CD4-positive, alpha-beta memory T cell (primary cell): ENCODE measurements around the gene TTYH2. TPM values are rescaled to one million over a fixed set of nuclear protein-coding genes. Genes with fewer than 3 reads are reported as not detected.

Experiments used
- CTCF ChIA-PET: fragments of 350-600 bp; sonication (Branson Sonifier 250); formaldehyde crosslinking; loops from one replicate; lab custom pipeline; 2021; ENCODE audit warnings: inconsistent platforms; ENCODE audit not compliant: partially characterized antibody; lab: Charles Lee
- POLR2A ChIA-PET: fragments of 350-600 bp; sonication (Branson Sonifier 250); formaldehyde crosslinking; loops from one replicate; lab custom pipeline; 2021; ENCODE audit not compliant: partially characterized antibody; lab: Charles Lee
- DNase-seq, 5 donors: peaks; one replicate each; pipeline versions ENCODE4 v3.0.0 to v3.0.0-alpha.2; 2020 to 2022; ENCODE audit warnings: mixed read lengths in 1 of 5
- H3K27ac ChIP-seq: one replicate; pipeline ENCODE4 v1.7.0; 2013; ENCODE audit warnings: low read depth, low read length
- H3K27me3 ChIP-seq: 2 replicates; pipeline ENCODE4 v1.7.0; 2013; ENCODE audit warnings: mild to moderate bottlenecking, low read length, moderate library complexity; ENCODE audit not compliant: insufficient read depth
- H3K36me3 ChIP-seq: 2 replicates; pipeline ENCODE4 v1.7.0; 2013; ENCODE audit warnings: mild to moderate bottlenecking, low read length, moderate library complexity; ENCODE audit not compliant: insufficient read depth
- H3K4me1 ChIP-seq: 2 replicates; pipeline ENCODE4 v1.7.0; 2013; ENCODE audit warnings: mild to moderate bottlenecking, low read length, moderate library complexity; ENCODE audit not compliant: insufficient read depth
- H3K4me3 ChIP-seq, 2 donors: one replicate each; pipeline ENCODE4 v1.7.0; 2013; ENCODE audit warnings: low read length in 2 of 2, mild to moderate bottlenecking in 1 of 2
- H3K9me3 ChIP-seq, 2 donors: one replicate each; pipeline ENCODE4 v1.7.0; 2013; ENCODE audit warnings: low read length in 2 of 2, control low read depth in 1 of 2; ENCODE audit not compliant: control insufficient read depth in 1 of 2
- H3K27ac Mint-ChIP-seq, 7 donors: one replicate each; pipeline ENCODE4 v1.8.0; 2020 to 2021; ENCODE audit warnings: mixed read lengths in 7 of 7, mild to moderate bottlenecking in 6 of 7, inconsistent platforms in 3 of 7, moderate library complexity in 3 of 7
- H3K27me3 Mint-ChIP-seq, 2 donors: one replicate each; pipeline ENCODE4 v1.8.0; 2020 to 2021; ENCODE audit warnings: mixed read lengths in 2 of 2
- H3K36me3 Mint-ChIP-seq, 2 donors: one replicate each; pipeline ENCODE4 v1.8.0; 2020 to 2021; ENCODE audit warnings: mixed read lengths in 2 of 2, inconsistent platforms in 1 of 2, mild to moderate bottlenecking in 1 of 2
- H3K4me1 Mint-ChIP-seq, 4 donors: one replicate each; pipeline ENCODE4 v1.8.0; 2020 to 2021; ENCODE audit warnings: mixed read lengths in 4 of 4, mild to moderate bottlenecking in 1 of 4
- H3K4me3 Mint-ChIP-seq, 8 donors: one replicate each; pipeline ENCODE4 v1.8.0; 2020 to 2021; ENCODE audit warnings: mixed read lengths in 8 of 8, mild to moderate bottlenecking in 7 of 8, moderate library complexity in 6 of 8, inconsistent platforms in 3 of 8
- H3K9me3 Mint-ChIP-seq, 8 donors: one replicate each; pipeline ENCODE4 v1.8.0; 2020 to 2021; ENCODE audit warnings: mixed read lengths in 8 of 8, mild to moderate bottlenecking in 5 of 8, inconsistent platforms in 3 of 8, moderate library complexity in 1 of 8
- intact Hi-C: fragments of 100-400 bp; cut with micrococcal nuclease; formaldehyde crosslinking; loops from one replicate; pipeline ENCODE4 v1.15.1; 2023
- polyA plus RNA-seq, 2 donors: library from polyadenylated mRNA; unstranded; fragments of 300-500 nt; fragmentation: Illumina TruSeq; gene quantifications; one replicate each; pipeline ENCODE4 v1.2.3, GENCODE V29; 2021
- total RNA-seq, 2 experiments: library from RNA; stranded (reverse); gene quantifications; one replicate each; pipeline ENCODE4 v1.2.3, GENCODE V29; 2021

Gene TTYH2
- total and polyA plus RNA-seq, 4 experiments from 2014 or later, result 7.0 to 42.4 (median 24.2) TPM

DNA sequence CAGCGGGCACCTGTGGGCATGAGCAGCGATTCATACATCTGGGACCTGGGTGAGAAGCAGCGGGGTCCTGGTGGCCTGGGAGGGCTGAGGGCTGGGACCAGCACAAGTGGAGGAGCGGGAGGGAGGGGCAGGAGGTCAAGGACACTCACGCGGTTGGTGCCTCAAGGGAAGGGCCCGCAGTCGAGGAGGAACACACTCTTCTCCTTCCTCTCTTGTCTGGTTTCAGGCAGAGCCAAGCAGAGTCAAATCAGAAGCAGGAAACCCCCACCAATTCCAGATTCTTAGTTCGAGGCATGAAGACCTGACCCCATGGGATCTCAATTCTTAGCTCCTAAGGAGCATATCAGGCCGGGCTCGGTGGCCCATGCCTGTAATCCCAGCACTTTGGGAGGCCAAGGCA, 76.3 kb downstream of the TTYH2 start:
- H3K36me3 ChIP-seq, result no peaks in the 10 kb centered on the region
- H3K9me3 ChIP-seq, result no peaks in the 10 kb centered on the region
- H3K9me3 Mint-ChIP-seq, result no peaks in the 10 kb centered on the region
- H3K27me3 ChIP-seq, result no peaks in the 10 kb centered on the region
- no peaks in the 10 kb centered on the region for H3K27me3 Mint-ChIP-seq
- DNase-seq, result no peak
- H3K36me3 Mint-ChIP-seq, result no peaks in the 10 kb centered on the region
- H3K27ac ChIP-seq, result no peak overlapping the region
- peak overlapping the region in 5 of 7 donors; percentile 52 to 78 (median 65) for H3K27ac Mint-ChIP-seq
- H3K4me1 ChIP-seq, result peaks cover 21% of the 10 kb centered on the region
- CTCF ChIA-PET, result interaction anchor here (12.2 kb wide), 1 partner anchor 8 kb away, joined by 205 read pairs; no protein-coding TSS in a partner anchor
- H3K4me3 ChIP-seq, result no peak overlapping the region
- H3K4me3 Mint-ChIP-seq, result no peak overlapping the region
- intact Hi-C loops, result no loop called here
- H3K4me1 Mint-ChIP-seq, result peaks cover 11 to 48% (median 29%) of the 10 kb centered on the region in 4 donors
- POLR2A ChIA-PET, result no interaction called here

DNA sequence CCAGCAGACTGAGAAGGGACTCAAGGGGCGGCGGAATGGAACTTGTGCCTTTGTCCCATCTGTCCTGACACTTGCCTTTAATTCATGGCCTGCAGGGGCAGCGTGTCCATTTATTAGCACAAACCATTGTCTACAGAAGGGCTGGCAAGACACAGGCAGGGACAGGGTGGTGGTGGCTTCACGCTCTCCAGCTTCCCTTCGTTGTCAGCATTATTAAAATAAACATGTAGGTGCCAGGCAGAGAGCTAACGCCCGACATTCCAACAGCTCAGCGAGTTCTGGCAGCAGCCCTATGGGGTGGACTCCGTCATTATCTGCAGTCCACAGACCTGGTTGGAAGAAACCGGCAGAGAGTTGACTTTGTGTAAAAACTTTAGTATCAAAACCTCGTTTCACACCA, 77.0 kb downstream of the TTYH2 start:
- Mint-ChIP-seq H3K4me3 (no peak overlapping the region), H3K27ac (peak overlapping the region in 4 of 7 donors; percentile 52 to 65 (median 56)), H3K36me3 (no peaks in the 10 kb centered on the region), H3K4me1 (peaks cover 8 to 43% (median 25%) of the 10 kb centered on the region in 4 donors), H3K9me3 (no peaks in the 10 kb centered on the region), H3K27me3 (no peaks in the 10 kb centered on the region)
- CTCF ChIA-PET, result interaction anchor here (12.2 kb wide), 1 partner anchor 7 kb away, joined by 205 read pairs; no protein-coding TSS in a partner anchor
- Histone ChIP-seq H3K27me3 (no peaks in the 10 kb centered on the region), H3K4me1 (peaks cover 14% of the 10 kb centered on the region), H3K4me3 (no peak overlapping the region), H3K36me3 (no peaks in the 10 kb centered on the region), H3K9me3 (no peaks in the 10 kb centered on the region), H3K27ac (no peak overlapping the region)
- intact Hi-C loops, result no loop called here
- DNase-seq, result no peak
- POLR2A ChIA-PET, result no interaction called here

DNA sequence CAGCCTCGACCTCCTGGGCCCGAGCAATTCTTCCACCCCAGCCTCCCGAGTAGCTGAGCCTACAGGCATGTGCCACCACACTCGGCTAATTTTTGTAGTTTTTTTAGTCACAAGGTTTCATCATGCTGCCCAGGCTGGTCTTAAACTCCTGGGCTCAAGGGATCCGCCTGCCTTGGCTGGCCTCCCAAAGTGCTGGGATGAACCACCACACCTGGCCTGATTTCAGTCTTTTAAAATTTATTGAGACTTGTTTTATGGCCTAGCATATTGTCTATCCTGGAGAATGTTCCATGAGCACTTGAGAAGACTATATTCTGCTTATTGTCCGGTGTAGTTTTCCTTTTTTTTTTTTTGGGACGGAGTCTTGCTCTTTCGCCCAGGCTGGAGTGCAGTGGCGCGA, 79.1 kb downstream of the TTYH2 start:
- intact Hi-C loops, result no loop called here
- Histone ChIP-seq H3K27me3 (no peaks in the 10 kb centered on the region), H3K4me3 (no peak overlapping the region), H3K9me3 (no peaks in the 10 kb centered on the region), H3K4me1 (peaks cover 18% of the 10 kb centered on the region), H3K36me3 (no peaks in the 10 kb centered on the region), H3K27ac (no peak overlapping the region)
- ChIA-PET POLR2A (no interaction called here), CTCF (interaction anchor here (0.7 kb wide), 1 partner anchor 44 kb away, joined by 3 read pairs; no protein-coding TSS in a partner anchor)
- H3K4me1 Mint-ChIP-seq, result peaks cover 16 to 46% (median 28%) of the 10 kb centered on the region in 4 donors
- H3K4me3 Mint-ChIP-seq, result no peak overlapping the region
- H3K27me3 Mint-ChIP-seq, result no peaks in the 10 kb centered on the region
- peak overlapping the region in 2 of 7 donors; percentile 47 to 53 for H3K27ac Mint-ChIP-seq
- DNase-seq, result no peak
- H3K36me3 Mint-ChIP-seq, result no peaks in the 10 kb centered on the region
- H3K9me3 Mint-ChIP-seq, result no peaks in the 10 kb centered on the region

DNA sequence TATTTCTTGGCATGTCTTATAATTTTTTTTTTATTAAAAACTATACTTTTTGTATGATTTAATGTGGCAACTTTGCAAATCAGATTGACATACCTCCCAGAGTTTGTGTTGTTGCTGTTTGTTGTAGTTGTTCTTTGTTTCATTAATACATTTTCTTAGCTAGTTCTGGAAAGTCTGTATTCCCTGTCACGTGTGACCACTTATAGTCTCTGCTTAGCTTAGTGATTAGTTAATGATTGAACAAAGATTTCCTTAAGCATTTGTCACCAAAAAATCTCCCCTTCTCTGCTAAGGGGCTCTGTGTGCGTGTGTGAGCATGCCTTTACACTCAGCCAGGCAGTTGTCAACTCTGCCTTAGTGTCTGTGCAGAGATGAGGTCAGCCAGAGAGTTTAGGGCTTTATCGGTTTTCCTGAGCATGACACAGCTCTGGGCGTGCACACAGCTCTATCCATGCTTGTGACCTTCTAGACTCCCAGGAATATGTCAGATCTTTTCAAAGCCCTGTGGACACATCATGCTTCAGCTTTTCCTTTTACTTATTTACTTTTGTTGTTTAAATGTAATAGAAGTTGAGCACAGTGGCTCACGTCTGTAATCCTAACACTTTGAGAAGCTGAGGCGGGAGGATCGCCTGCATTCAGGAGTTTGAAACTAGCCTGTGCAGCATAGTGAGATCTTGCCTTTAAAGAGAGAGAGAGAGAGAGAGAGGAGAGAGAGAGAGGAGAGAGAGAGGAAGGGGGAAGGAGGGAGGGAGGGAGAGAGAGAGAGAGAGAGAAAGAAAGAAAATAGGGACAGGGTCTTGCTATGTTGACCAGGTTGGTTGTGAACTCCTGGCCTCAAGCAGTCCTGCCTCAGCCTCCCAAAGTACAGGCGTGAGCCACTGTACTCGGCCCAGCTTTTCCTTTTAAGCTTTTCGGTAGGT, 82.5 kb downstream of the TTYH2 start:
- H3K27me3 Mint-ChIP-seq, result no peaks in the 10 kb centered on the region
- DNase-seq, result no peak
- no peak overlapping the region for H3K4me3 ChIP-seq
- peaks cover 15% of the 10 kb centered on the region for H3K4me1 ChIP-seq
- H3K4me3 Mint-ChIP-seq, result peak overlapping the region in 2 of 8 donors; percentile 27 to 35
- no peaks in the 10 kb centered on the region for H3K36me3 ChIP-seq
- H3K9me3 ChIP-seq, result no peaks in the 10 kb centered on the region
- no peak overlapping the region for H3K27ac ChIP-seq
- H3K36me3 Mint-ChIP-seq, result no peaks in the 10 kb centered on the region
- intact Hi-C loops, result loop anchor here (1.0 kb wide), 3 partner anchors 13 to 86 kb away; no protein-coding TSS in a partner anchor
- CTCF ChIA-PET, result interaction anchor here (0.8 to 8.8 kb wide), 24 partner anchors 8 to 1570 kb away, joined by 3 to 230 read pairs (median 5); partner anchors contain the start of genes BTBD17, RPL38 and TTYH2
- peak overlapping the region in 4 of 7 donors; percentile 14 to 82 (median 56) for H3K27ac Mint-ChIP-seq
- no peaks in the 10 kb centered on the region for H3K9me3 Mint-ChIP-seq
- peaks cover 14 to 24% (median 20%) of the 10 kb centered on the region in 4 donors for H3K4me1 Mint-ChIP-seq
- H3K27me3 ChIP-seq, result no peaks in the 10 kb centered on the region
- POLR2A ChIA-PET, result interaction anchor here (0.7 to 6.5 kb wide), 13 partner anchors 13 to 92 kb away, joined by 3 to 86 read pairs (median 6); partner anchors contain the start of genes BTBD17, DNAI2 and TTYH2

DNA sequence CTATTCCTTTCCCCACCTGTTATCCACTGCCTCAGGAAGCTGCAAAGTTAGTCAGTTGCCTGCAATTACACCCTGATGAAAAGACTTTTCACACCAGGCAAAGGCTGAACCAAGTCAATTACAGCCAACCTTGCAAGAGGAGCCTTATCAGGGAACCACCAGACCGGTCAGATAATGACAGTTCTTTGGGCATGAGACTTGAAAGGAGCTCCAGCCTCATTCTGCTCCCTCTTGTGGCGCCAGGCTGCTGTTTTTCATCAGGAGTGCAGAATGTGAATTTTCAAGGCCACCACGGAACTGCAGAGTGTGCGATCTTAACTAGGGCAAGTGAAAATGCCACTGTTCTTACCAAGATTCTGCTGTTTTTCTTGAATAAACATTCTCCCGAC, 83.2 kb downstream of the TTYH2 start:
- Mint-ChIP-seq H3K27ac (peak overlapping the region in 6 of 7 donors; percentile 21 to 84 (median 62)), H3K9me3 (peaks cover 0 to under 1% (median 0%) of the 10 kb centered on the region in 8 donors), H3K36me3 (peaks cover 0 to 4% of the 10 kb centered on the region in 2 donors), H3K27me3 (no peaks in the 10 kb centered on the region), H3K4me1 (peaks cover 17 to 30% (median 25%) of the 10 kb centered on the region in 4 donors), H3K4me3 (peak overlapping the region in 2 of 8 donors; percentile 27 to 35)
- H3K27me3 ChIP-seq, result no peaks in the 10 kb centered on the region
- peak in 4 of 5 donors; percentile 43 to 46 (median 44) for DNase-seq
- POLR2A ChIA-PET, result interaction anchor here (0.6 to 6.5 kb wide), 13 partner anchors 14 to 92 kb away, joined by 3 to 86 read pairs (median 6); partner anchors contain the start of genes BTBD17, DNAI2 and TTYH2
- H3K27ac ChIP-seq, result no peak overlapping the region
- no peaks in the 10 kb centered on the region for H3K36me3 ChIP-seq
- H3K4me1 ChIP-seq, result peaks cover 15% of the 10 kb centered on the region
- CTCF ChIA-PET, result interaction anchor here (0.8 to 8.8 kb wide), 22 partner anchors 12 to 96 kb away, joined by 3 to 230 read pairs (median 6); partner anchors contain the start of genes BTBD17, RPL38 and TTYH2
- H3K4me3 ChIP-seq, result no peak overlapping the region
- H3K9me3 ChIP-seq, result no peaks in the 10 kb centered on the region
- intact Hi-C loops, result loop anchor here (1.0 kb wide), 3 partner anchors 13 to 86 kb away; no protein-coding TSS in a partner anchor

DNA sequence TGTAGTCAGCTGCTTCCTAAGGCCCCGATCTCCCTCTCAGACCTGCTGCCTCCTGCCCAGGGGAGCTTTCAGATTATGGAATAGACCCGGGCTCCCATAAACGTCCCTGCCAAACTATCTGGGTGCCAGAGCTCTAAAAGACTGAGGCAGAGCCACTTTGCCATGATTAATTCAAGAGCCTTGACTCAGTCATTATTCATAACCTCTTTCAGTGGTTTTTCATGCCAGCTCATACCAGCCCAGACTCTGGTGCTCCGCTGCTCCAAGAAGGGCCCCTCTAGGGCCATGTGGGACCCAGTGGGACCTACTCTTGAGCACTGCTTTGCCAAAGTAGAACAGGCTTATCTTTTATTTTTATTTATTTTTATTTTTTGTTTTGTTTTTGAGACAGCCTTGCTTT, 84.6 kb downstream of the TTYH2 start:
- H3K27ac ChIP-seq, result no peak overlapping the region
- ChIA-PET CTCF (interaction anchor here (0.6 to 8.8 kb wide), 13 partner anchors 10 to 161 kb away, joined by 3 to 230 read pairs (median 6); partner anchors contain the start of genes BTBD17, DNAI2, RPL38 and TTYH2), POLR2A (interaction anchor here (2.4 to 6.5 kb wide), 3 partner anchors 15 to 85 kb away, joined by 15 to 86 read pairs (median 19); partner anchors contain the start of genes DNAI2 and TTYH2)
- Mint-ChIP-seq H3K9me3 (peaks cover 0 to 2% (median 0%) of the 10 kb centered on the region in 8 donors), H3K27ac (peak overlapping the region in 6 of 7 donors; percentile 47 to 84 (median 72)), H3K4me3 (peak overlapping the region in 1 of 8 donors; percentile 41), H3K27me3 (no peaks in the 10 kb centered on the region), H3K36me3 (peaks cover 0 to 4% of the 10 kb centered on the region in 2 donors), H3K4me1 (peaks cover 17 to 31% (median 25%) of the 10 kb centered on the region in 4 donors)
- peaks cover 15% of the 10 kb centered on the region for H3K4me1 ChIP-seq
- no peaks in the 10 kb centered on the region for H3K27me3 ChIP-seq
- no peaks in the 10 kb centered on the region for H3K9me3 ChIP-seq
- no peak for DNase-seq
- no peak overlapping the region for H3K4me3 ChIP-seq
- H3K36me3 ChIP-seq, result no peaks in the 10 kb centered on the region
- intact Hi-C loops, result no loop called here
